Chondrocyte (in vitro differentiated cells): ENCODE measurements around the gene PRSS50. TPM values are rescaled to one million over a fixed set of nuclear protein-coding genes. Genes with fewer than 3 reads are reported as not detected.

Experiments
- DNase-seq: peaks from one replicate; pipeline ENCODE4 v3.0.0; 2021; ENCODE audit warnings: mixed read lengths, low spot score
- H3K27ac Mint-ChIP-seq: one replicate; pipeline ENCODE4 v1.8.0; 2021; ENCODE audit warnings: mild to moderate bottlenecking, moderate library complexity, mixed read lengths; ENCODE audit not compliant: unreplicated experiment
- H3K27me3 Mint-ChIP-seq: 2 replicates; pipeline ENCODE4 v1.8.0; 2021; ENCODE audit warnings: low read depth, mixed read lengths
- H3K36me3 Mint-ChIP-seq: 2 replicates; pipeline ENCODE4 v1.8.0; 2021; ENCODE audit warnings: low read depth, mixed read lengths
- H3K4me1 Mint-ChIP-seq: 2 replicates; pipeline ENCODE4 v1.8.0; 2021; ENCODE audit warnings: low read depth, mild to moderate bottlenecking, mixed read lengths
- H3K4me3 Mint-ChIP-seq: one replicate; pipeline ENCODE4 v1.8.0; 2021; ENCODE audit warnings: mild to moderate bottlenecking, moderate library complexity, mixed read lengths; ENCODE audit not compliant: unreplicated experiment
- H3K9me3 Mint-ChIP-seq: 2 replicates; pipeline ENCODE4 v1.8.0; 2021; ENCODE audit warnings: low read depth, mixed read lengths
- CTCF ChIP-seq: fragments of 200-600 bp; sonication (generic); IDR thresholded peaks from 2 replicates; pipeline ENCODE4 v1.5.0; 2021; ENCODE audit warnings: antibody characterized with exemption, mild to moderate bottlenecking, moderate library complexity
- total RNA-seq: library from RNA; stranded (reverse); gene quantifications from 3 replicates; pipeline ENCODE4 v1.2.1, GENCODE V29; 2021

PRSS50 gene
- total RNA-seq, 1 donor from 2014 or later = not detected

DNA sequence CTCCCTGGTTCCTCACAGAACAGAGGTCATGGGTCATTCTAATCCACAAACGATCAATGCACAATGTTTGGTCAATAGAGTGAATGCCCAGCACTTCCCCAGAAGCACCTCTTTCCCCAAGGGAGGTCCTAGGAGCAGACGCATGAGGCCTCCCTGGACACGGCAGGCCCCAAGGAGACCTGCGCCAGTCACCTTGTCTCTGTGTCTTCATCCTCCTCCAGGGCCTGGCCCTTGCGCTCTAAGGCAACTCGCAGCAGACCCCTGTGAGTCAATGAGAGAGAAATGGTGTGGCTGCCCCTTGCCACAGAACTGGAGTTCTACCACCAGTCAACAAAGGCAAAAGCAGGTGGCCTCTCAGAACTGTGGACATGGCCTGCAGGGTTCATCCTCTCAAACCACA is 42.2 kb downstream of the PRSS50 start:
- Mint-ChIP-seq H3K27ac (no peak overlapping the region), H3K27me3 (peaks cover under 1% of the 10 kb centered on the region), H3K4me1 (no peaks in the 10 kb centered on the region), H3K4me3 (no peak overlapping the region), H3K36me3 (peaks cover 2% of the 10 kb centered on the region), H3K9me3 (no peaks in the 10 kb centered on the region)
- TF ChIP-seq CTCF = no peak
- peak; percentile 36 for DNase-seq

DNA sequence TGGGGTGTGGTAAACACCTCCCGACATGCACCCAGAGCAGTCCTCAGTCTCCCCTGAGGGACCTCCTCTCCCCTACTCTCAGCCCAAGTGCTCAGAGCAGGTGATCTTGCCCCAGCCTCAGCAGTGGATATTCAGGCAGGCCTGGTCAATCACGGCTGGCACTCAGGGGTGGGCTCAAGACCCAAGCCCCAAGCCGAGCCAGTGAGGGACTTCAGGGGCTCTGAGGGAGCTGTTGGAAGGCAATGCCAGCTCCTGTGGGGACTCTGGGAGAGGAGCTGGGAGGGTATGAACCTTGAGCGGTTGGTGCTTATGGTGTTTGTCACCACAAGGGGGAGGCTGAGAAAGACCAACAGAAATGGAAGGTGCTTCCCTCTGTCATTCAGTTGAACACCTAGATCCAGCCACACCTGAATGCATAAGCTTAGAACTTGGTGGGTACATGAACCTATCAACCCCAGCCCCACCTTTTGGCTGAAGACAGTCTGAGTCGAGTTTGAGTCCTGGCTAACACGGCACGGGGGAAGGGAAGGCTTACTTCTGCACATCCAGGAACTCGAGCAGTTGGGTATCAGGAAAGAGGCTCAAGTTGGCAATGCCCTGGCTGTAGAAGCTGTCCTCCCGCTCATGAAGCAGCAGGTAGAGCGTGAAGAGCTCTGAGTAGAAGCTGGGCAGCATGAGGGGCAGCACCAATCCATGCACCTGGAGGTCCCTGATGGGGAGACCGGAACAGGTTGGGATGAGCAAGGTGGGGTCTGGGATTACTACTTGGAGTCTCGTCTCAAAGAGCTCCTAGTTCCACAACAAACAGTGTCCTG is 43.4 kb downstream of the PRSS50 start:
- Mint-ChIP-seq H3K36me3 (peaks cover 2% of the 10 kb centered on the region), H3K27me3 (no peaks in the 10 kb centered on the region), H3K27ac (no peak overlapping the region), H3K9me3 (no peaks in the 10 kb centered on the region), H3K4me1 (no peaks in the 10 kb centered on the region), H3K4me3 (no peak overlapping the region)
- peak; percentile 46 for TF ChIP-seq CTCF
- DNase-seq = peak; percentile 67

DNA sequence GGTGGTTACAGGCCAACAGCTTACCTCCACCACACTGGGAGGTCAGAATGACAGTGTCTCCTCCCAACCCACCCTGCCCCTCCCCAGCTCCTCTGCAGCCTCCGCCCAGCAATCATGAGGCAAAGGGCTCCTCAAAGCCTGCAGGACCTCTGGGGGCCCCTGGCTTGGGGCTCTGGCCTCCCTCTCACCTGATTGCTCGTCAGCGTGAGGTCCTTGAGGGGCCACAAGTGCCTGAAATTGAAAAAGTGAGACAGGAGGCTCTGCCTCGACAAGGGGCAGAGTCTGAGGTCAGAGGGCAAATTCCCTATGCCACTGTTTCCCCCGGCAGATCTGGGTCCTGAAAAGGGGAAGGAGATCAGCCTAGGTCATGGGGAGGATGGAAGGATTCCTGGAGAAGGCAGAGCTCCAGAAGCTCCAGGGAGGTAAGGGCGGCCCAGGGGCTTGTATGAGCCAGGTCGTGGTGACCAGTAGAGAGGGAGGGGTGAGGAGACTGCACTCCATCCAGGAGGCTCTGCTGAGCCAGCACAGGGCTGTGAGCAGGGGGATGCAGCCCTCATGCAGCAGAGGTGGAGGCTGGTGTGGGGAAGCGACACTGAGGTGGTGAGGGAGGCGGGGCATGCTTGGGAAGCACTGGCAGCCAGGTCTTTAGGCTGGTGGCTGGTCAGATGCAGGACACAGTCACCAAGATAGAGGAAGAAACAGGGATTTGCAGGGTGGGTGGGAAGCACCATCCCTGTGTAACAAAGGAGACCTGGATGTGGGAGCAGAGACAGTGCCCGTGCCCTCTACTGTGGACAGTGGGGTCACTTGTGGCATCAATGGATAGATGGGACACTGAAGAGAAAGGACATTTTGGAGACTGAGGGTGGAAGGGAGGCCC is 44.3 kb downstream of the PRSS50 start:
- H3K4me1 Mint-ChIP-seq = no peaks in the 10 kb centered on the region
- H3K27ac Mint-ChIP-seq = no peak overlapping the region
- peak; percentile 69 for DNase-seq
- no peaks in the 10 kb centered on the region for H3K27me3 Mint-ChIP-seq
- peaks cover 2% of the 10 kb centered on the region for H3K36me3 Mint-ChIP-seq
- H3K4me3 Mint-ChIP-seq = no peak overlapping the region
- H3K9me3 Mint-ChIP-seq = no peaks in the 10 kb centered on the region
- no peak for TF ChIP-seq CTCF

- H3K9me3 Mint-ChIP-seq = no peaks in the 10 kb centered on the region
- TF ChIP-seq CTCF = no peak
- H3K4me3 Mint-ChIP-seq = no peak overlapping the region
- DNase-seq = peak; percentile 42
- H3K27ac Mint-ChIP-seq = no peak overlapping the region
- peaks cover 2% of the 10 kb centered on the region for H3K36me3 Mint-ChIP-seq
- H3K27me3 Mint-ChIP-seq = no peaks in the 10 kb centered on the region
- H3K4me1 Mint-ChIP-seq = no peaks in the 10 kb centered on the region
Measured at GRCh38 chr3:46672349-46672695, 45.3 kb downstream of the PRSS50 start.

- no peak for TF ChIP-seq CTCF
- Mint-ChIP-seq H3K4me3 (no peak overlapping the region), H3K36me3 (peaks cover 2% of the 10 kb centered on the region), H3K27ac (no peak overlapping the region), H3K27me3 (no peaks in the 10 kb centered on the region), H3K9me3 (no peaks in the 10 kb centered on the region), H3K4me1 (no peaks in the 10 kb centered on the region)
- peak; percentile 75 for DNase-seq
Measured at GRCh38 chr3:46671541-46672348, 45.9 kb downstream of the PRSS50 start.
